Measurements from ENCODE around the gene ACO2.

ACO2 gene

GRCh38 chr22:41487037-41487935, 18.4 kb downstream of the ACO2 start:
- no peak overlapping the region for H3K4me3 ChIP-seq (ENCODE audit: low read depth, low read length)
- DNase-seq (ENCODE audit: low read depth): no peak

GRCh38 chr22:41488076-41488475, 19.2 kb downstream of the ACO2 start:
- H3K4me3 ChIP-seq (ENCODE audit: low read depth, low read length): no peak overlapping the region
- DNase-seq (ENCODE audit: low read depth): no peak

GRCh38 chr22:41488596-41489385, 19.9 kb downstream of the ACO2 start:
- no peak overlapping the region for H3K4me3 ChIP-seq (ENCODE audit: low read depth, low read length)
- no peak for DNase-seq (ENCODE audit: low read depth)

- no peak for DNase-seq (ENCODE audit: low read depth)
- no peak overlapping the region for H3K4me3 ChIP-seq (ENCODE audit: low read depth, low read length)
Measured at GRCh38 chr22:41491374-41492100, 22.6 kb downstream of the ACO2 start.

DNA sequence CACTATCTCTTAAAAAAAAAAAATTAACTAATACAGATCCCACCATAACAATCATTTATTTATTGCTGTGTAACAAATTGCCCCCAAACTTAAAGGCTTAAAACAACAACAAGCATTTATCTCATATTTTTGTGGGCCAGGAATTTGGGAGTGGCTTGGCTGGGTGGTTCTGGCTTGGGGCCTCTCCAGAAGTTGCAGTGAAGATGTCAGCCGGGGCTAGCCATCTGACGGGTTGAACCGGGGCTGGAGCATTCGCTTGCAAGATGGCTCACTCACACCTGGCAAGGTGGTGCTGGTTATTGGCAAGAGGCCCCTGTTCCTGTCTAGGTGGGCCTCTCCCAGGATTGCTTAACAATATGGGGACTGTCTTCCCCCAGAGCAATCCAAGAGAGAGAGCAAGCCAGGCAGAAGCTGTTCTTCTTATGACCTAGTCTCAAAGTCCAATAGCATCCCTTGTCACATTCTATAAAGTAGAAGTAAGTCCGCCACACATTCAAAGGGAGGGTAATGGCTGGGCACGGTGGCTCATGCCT, 29.5 kb downstream of the ACO2 start:
- no peak for DNase-seq (ENCODE audit: low read depth)
- H3K4me3 ChIP-seq (ENCODE audit: low read depth, low read length): no peak overlapping the region

- no peak for DNase-seq (ENCODE audit: low read depth)
- no peak overlapping the region for H3K4me3 ChIP-seq (ENCODE audit: low read depth, low read length)
Measured at GRCh38 chr22:41499624-41500280, 30.8 kb downstream of the ACO2 start.

- H3K4me3 ChIP-seq (ENCODE audit: low read depth, low read length): no peak overlapping the region
- DNase-seq (ENCODE audit: low read depth): no peak
Measured at GRCh38 chr22:41500303-41500702, 31.4 kb downstream of the ACO2 start.

- no peak for DNase-seq (ENCODE audit: low read depth)
- no peak overlapping the region for H3K4me3 ChIP-seq (ENCODE audit: low read depth, low read length)
Measured at GRCh38 chr22:41501209-41501608, 32.3 kb downstream of the ACO2 start.

DNA sequence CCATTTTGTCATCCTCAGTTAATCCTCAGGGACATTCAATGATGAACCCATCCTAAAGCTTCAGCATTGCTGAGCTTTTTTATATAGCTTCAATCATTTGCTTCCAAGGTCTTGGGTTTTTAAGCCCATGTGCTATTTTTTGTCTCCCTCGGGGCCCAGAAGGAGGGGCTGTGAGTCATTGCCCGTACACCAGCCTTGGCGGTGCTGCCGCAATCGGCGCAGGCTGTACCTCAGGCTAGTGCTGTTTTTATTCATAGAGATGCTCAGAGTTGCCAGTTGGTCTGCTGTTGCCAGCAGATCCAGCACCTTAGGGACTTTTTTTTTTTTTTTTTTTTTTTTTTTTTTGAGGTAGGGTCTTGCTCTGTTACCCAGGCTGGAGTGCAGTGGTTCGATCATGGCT, 35.5 kb downstream of the ACO2 start:
- DNase-seq (ENCODE audit: low read depth): peak; percentile 31
- no peak overlapping the region for H3K4me3 ChIP-seq (ENCODE audit: low read depth, low read length)

DNA sequence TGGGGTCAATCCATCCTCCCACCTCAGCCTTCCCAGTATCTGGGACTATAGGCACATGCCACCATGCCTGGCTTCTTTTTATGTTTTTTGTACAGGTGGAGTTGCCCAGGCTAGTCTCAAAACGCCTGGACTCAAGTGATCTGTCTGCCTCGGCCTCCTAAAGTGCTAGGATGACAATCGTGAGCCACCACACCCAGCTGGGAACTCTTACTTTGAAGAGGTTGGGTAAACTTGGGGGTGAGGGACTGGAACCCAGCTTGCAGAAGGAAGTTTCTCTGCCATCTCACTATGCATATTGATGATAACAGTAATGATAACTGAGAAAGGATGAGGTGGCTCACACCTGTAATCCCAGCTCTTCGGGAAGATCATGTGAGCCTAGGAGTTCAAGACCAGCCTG, 35.9 kb downstream of the ACO2 start:
- DNase-seq (ENCODE audit: low read depth): no peak
- H3K4me3 ChIP-seq (ENCODE audit: low read depth, low read length): no peak overlapping the region

- DNase-seq (ENCODE audit: low read depth): no peak
- H3K4me3 ChIP-seq (ENCODE audit: low read depth, low read length): no peak overlapping the region
Measured at GRCh38 chr22:41505511-41506220, 36.7 kb downstream of the ACO2 start.

DNA sequence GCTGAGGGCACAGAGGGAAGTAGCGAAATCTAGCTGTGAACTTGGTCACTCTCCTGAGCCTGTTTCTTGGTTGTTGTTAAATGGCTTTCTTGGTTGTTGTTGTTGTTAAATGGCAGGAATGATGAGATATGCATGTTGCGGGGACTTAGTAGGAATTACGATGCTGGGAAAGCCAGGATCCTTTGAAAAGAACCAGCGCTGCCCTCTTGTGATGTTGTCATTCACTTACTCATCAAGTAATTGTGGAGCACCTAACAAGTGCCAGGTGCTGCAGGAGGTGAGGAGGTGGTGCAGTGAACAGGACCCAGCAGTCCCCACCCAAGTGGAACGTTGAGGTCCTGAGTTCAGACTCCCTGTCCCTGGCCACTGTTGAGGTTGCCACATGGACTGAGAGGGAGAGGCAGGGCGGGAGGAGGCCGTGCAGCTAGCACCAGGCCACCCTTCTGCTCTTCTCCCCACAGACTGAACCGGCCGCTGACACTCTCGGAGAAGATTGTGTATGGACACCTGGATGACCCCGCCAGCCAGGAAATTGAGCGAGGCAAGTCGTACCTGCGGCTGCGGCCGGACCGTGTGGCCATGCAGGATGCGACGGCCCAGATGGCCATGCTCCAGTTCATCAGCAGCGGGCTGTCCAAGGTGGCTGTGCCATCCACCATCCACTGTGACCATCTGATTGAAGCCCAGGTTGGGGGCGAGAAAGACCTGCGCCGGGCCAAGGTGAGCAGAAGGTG, 38.6 kb downstream of the ACO2 start:
- DNase-seq (ENCODE audit: low read depth): no peak
- no peak overlapping the region for H3K4me3 ChIP-seq (ENCODE audit: low read depth, low read length)

GRCh38 chr22:41508770-41509170, 39.9 kb downstream of the ACO2 start:
- DNase-seq (ENCODE audit: low read depth): no peak
- no peak overlapping the region for H3K4me3 ChIP-seq (ENCODE audit: low read depth, low read length)

- DNase-seq (ENCODE audit: low read depth): no peak
- no peak overlapping the region for H3K4me3 ChIP-seq (ENCODE audit: low read depth, low read length)
Measured at GRCh38 chr22:41511521-41511968, 42.6 kb downstream of the ACO2 start.

DNA sequence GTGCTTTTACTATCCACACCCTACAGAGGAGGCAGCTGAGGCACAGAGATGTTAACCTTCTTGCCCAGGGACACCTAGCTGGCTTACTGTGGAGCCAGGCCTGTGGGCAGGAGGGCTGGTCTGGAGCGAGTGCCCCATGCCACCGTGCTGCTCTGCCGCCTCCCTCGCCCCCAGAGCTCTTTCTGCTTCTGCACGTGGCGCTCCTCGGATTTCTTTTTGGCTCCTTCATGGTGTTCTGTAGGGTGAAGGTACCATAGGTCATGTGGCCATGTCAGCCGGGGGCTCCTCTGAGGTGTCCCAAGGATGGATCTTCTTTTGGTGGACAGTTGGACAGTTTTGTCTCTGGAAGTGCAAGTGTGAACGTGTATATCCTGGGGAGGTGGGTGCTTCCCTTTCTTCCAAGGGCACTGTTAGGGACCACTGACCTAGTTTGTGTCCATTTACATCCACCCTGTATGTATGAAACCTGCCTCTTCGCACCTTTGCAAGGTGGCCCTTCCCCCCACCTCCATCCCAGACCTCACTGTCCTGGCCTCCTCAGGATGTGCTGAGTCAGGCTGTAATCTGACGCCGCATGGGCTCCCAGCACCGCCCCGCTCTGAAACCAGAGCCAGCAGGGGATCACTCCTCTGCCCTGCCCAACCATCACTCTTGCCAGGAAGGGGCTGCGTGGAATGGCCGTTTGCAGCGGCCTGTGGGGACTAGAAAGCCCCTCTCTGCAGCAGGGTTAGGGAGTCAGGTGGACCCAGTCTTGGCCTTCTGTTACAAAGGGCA, 43.7 kb downstream of the ACO2 start:
- H3K4me3 ChIP-seq (ENCODE audit: low read depth, low read length): no peak overlapping the region
- DNase-seq (ENCODE audit: low read depth): no peak

DNA sequence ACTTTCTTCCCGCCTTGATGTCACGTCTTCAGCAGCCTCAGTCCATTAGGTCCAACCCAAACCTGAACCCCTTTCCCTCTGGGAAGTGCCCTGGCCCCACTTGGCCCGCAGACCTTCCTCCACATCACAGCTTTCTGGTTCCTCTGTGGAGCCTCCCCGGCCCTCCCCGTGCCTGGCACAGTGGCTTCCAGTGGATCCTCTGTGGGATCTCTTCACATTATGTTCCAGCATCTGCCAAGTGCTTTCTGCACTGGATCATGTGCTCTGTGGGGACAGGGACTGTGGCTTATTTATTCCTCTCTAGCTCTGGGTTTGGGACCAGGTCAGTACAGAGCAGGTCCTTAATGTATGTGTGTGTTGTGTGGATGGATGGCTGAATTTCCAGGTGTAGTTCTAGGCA, 44.5 kb downstream of the ACO2 start:
- DNase-seq (ENCODE audit: low read depth): no peak
- no peak overlapping the region for H3K4me3 ChIP-seq (ENCODE audit: low read depth, low read length)

DNA sequence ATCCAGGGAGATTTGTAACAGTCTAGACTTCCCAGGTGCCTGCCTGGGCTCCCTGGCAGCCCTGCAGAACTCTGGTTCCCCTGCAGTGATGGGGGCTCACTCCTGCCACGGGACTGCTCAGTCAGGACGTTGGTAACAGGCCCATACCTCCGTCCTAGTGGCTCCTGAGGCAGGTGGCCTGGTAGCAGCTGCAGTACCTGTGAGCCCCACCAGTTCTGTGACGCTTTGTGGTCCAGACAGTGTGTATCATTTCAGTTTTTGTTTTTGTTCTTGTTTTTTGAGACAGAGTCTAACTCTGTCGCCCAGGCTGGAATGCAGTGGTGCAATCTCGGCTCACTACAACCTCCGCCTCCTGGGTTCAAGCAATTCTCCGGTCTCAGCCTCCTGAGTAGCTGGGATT, 47.5 kb downstream of the ACO2 start:
- no peak for DNase-seq (ENCODE audit: low read depth)
- no peak overlapping the region for H3K4me3 ChIP-seq (ENCODE audit: low read depth, low read length)
